Heart left ventricle (tissue), 16 donors: ENCODE data around the gene MRPS5. TPM values are rescaled to one million over a fixed set of nuclear protein-coding genes. Genes with fewer than 3 reads are reported as not detected.

ENCODE experiments used
- ATAC-seq, 4 donors: fragments of 200-7000 bp; cut with Tn5 transposase; one replicate each; pipeline ENCODE4 v1.9.1; 2020 to 2022; ENCODE audit warnings: moderate library complexity in 4 of 4, mild to moderate bottlenecking in 3 of 4, moderate number of reproducible peaks in 1 of 4
- DNase-seq, 5 donors: peaks; one replicate each; pipeline ENCODE4 v3.0.0-alpha.2; 2020
- H3K27ac ChIP-seq, 12 donors: fragments of 200-600 bp; sonication (generic) in 4 of 12; one replicate each; pipeline versions ENCODE4 v1.5.0 to v1.8.0; 2016 to 2022; ENCODE audit warnings: mild to moderate bottlenecking in 2 of 12
- H3K27me3 ChIP-seq, 9 donors: fragments of 200-600 bp; sonication (generic) in 2 of 9; one replicate each; pipeline versions ENCODE4 v1.5.1 to v1.8.0; 2016 to 2022; ENCODE audit warnings: mild to moderate bottlenecking in 3 of 9
- H3K36me3 ChIP-seq, 9 donors: fragments of 200-600 bp; sonication (generic) in 2 of 9; one replicate each; pipeline versions ENCODE4 v1.5.0 to v1.8.0; 2018 to 2022; ENCODE audit warnings: mild to moderate bottlenecking in 2 of 9
- H3K4me1 ChIP-seq, 12 donors: fragments of 200-600 bp; sonication (generic) in 4 of 12; one replicate each; pipeline versions ENCODE4 v1.5.0 to v1.8.0; 2016 to 2022; ENCODE audit warnings: mild to moderate bottlenecking in 3 of 12
- H3K4me3 ChIP-seq, 12 donors: fragments of 200-600 bp; sonication (generic) in 4 of 12; one replicate each; pipeline versions ENCODE4 v1.5.0 to v1.8.0; 2017 to 2022; ENCODE audit warnings: mild to moderate bottlenecking in 9 of 12, moderate library complexity in 4 of 12
- H3K9me3 ChIP-seq, 12 donors: fragments of 200-600 bp; sonication (generic) in 4 of 12; one replicate each; pipeline versions ENCODE4 v1.5.0 to v1.8.0; 2016 to 2022; ENCODE audit warnings: mild to moderate bottlenecking in 1 of 12
- CTCF ChIP-seq, 12 donors: fragments of 200-600 bp; sonication (generic) in 4 of 12; IDR thresholded peaks; one replicate each; pipeline versions ENCODE4 v1.5.0 to v1.8.0; 2018 to 2022; ENCODE audit warnings: antibody characterized with exemption in 12 of 12, mild to moderate bottlenecking in 5 of 12
- POLR2A ChIP-seq, 2 donors: fragments of 450-650 bp; IDR thresholded peaks; one replicate each; pipeline ENCODE4 v1.6.1; 2017; ENCODE audit warnings: antibody characterized with exemption in 2 of 2, mild to moderate bottlenecking in 2 of 2, moderate library complexity in 2 of 2
- WGBS, 4 donors: extraction: QIAGEN DNeasy Blood & Tissue Kit in 2 of 4; methylation state at CpG; one replicate each; pipeline versions ENCODE4 v1.1.5 to v1.1.7; 2013 to 2018; 5-methylcytosine and 5-hydroxymethylcytosine counted together
- intact Hi-C, 10 donors: fragments of 100-400 bp; cut with DNase I; formaldehyde crosslinking; loops; one replicate each; pipeline versions ENCODE4 v1.11.1 to v1.14.2; 2022
- polyA plus RNA-seq, 2 donors: library from polyadenylated mRNA; stranded (reverse); fragments of 200-250 nt; gene quantifications; one replicate each; pipeline ENCODE4 v1.2.3, GENCODE V29; 2013
- total RNA-seq, 9 donors: library from RNA; depleted of rRNA in 2 of 9; stranded (reverse); fragments of >200 nt in 2 of 9; fragmentation: NEBNext Ultra II Directional in 3 of 9; extraction: Animal tissue kit (Norgen Biotek cat#: 25700) in 3 of 9; gene quantifications; one replicate each; pipeline versions ENCODE4 v1.1.0 to v1.2.4, GENCODE V29; 2016 to 2023
- donor health status: ischemic (EF 13 %, LVEDD 7.1; RV severe dilation, severe dysfunction).
- donor health status: healthy with polysubstance abuse.
- donor health status: DM: no; HTN: yes; CAD: no.
- donor health status: DM: no; HTN: no; CAD: no.
- donor health status: ischemic (EF 25% LVEDD 6.9; RV normal size, moderate dysfunction).
- donor health status: ischemic (EF 25% LVEDD 5.7; RV mildly dilated, moderate dysfunction).
- donor health status: healthy.
- donor health status: DM: yes; HTN: yes; CAD: no.
- donor health status: ischemic (EF 35%, LVEDD 5.7; RV mildly dilated, moderate dysfunction).
- donor health status: nonischemic (EF 11% LVEDD 7.7; RV severe dilation, severe dysfunction).
- donor health status: DM: yes; HTN: yes; CAD: no.
- donor health status: PGD.
- donor health status: ischemic (EF 29% LVEDD 5.4; RV normal size, mild dysfunction).
- donor health status: nonischemic (EF 23%, LVEDD 6.1; RV moderate dilation, normal function).

The MRPS5 gene
- total and polyA plus RNA-seq, 11 donors, result 52.4 to 116 (median 71.2) TPM

GRCh38 chr2:95050385-95051300 is 71.0 kb downstream of the MRPS5 start:
- Histone ChIP-seq H3K4me1 (no peaks in the 10 kb centered on the region), H3K4me3 (no peak overlapping the region), H3K27ac (no peak overlapping the region), H3K36me3 (no peaks in the 10 kb centered on the region), H3K27me3 (peaks cover 0 to 5% (median 0%) of the 10 kb centered on the region in 9 donors), H3K9me3 (no peaks in the 10 kb centered on the region)
- ATAC-seq (no peak), DNase-seq (no peak)
- 56 to 67% (median 59%) methylated on average over 7 of the region's 7 CpGs for WGBS, 4 donors
- TF ChIP-seq CTCF (IDR thresholded peaks at IDR 0.05) (no peak), POLR2A (IDR thresholded peaks at IDR 0.05) (no peak)
- intact Hi-C loops, result no loop called here

GRCh38 chr2:95049961-95050360 is 71.6 kb downstream of the MRPS5 start:
- 86 to 95% (median 90%) methylated on average over 4 to 6 of the region's 6 CpGs for WGBS, 4 donors
- ATAC-seq, result no peak
- no peak for TF ChIP-seq POLR2A (IDR thresholded peaks at IDR 0.05)
- TF ChIP-seq CTCF (IDR thresholded peaks at IDR 0.05), result no peak
- H3K9me3 ChIP-seq, result no peaks in the 10 kb centered on the region
- intact Hi-C loops, result no loop called here
- no peak for DNase-seq
- H3K36me3 ChIP-seq, result no peaks in the 10 kb centered on the region
- H3K4me3 ChIP-seq, result no peak overlapping the region
- peaks cover 0 to 11% (median 0%) of the 10 kb centered on the region in 9 donors for H3K27me3 ChIP-seq
- H3K4me1 ChIP-seq, result no peaks in the 10 kb centered on the region
- H3K27ac ChIP-seq, result no peak overlapping the region

- no peak for TF ChIP-seq POLR2A (IDR thresholded peaks at IDR 0.05)
- TF ChIP-seq CTCF (IDR thresholded peaks at IDR 0.05), result no peak
- 88 to 93% (median 92%) methylated on average over 7 to 10 of the region's 10 CpGs for WGBS, 4 donors
- no peaks in the 10 kb centered on the region for H3K36me3 ChIP-seq
- no peaks in the 10 kb centered on the region for H3K4me1 ChIP-seq
- DNase-seq (no peak), ATAC-seq (no peak)
- H3K9me3 ChIP-seq, result no peaks in the 10 kb centered on the region
- no peak overlapping the region for H3K27ac ChIP-seq
- no peak overlapping the region for H3K4me3 ChIP-seq
- H3K27me3 ChIP-seq, result peaks cover 0 to 15% (median 0%) of the 10 kb centered on the region in 9 donors
- intact Hi-C loops, result no loop called here
Observed at GRCh38 chr2:95049683-95049955, 72.0 kb downstream of the MRPS5 start.

GRCh38 chr2:95048825-95049682 is 72.6 kb downstream of the MRPS5 start:
- TF ChIP-seq POLR2A (IDR thresholded peaks at IDR 0.05) (no peak), CTCF (IDR thresholded peaks at IDR 0.05) (no peak)
- no peak overlapping the region for H3K27ac ChIP-seq
- H3K36me3 ChIP-seq, result no peaks in the 10 kb centered on the region
- ATAC-seq (no peak), DNase-seq (no peak)
- peaks cover 0 to 15% (median 0%) of the 10 kb centered on the region in 9 donors for H3K27me3 ChIP-seq
- H3K4me1 ChIP-seq, result peaks cover 0 to under 1% (median 0%) of the 10 kb centered on the region in 12 donors
- no peak overlapping the region for H3K4me3 ChIP-seq
- 71 to 85% (median 78%) methylated on average over 13 to 15 of the region's 15 CpGs for WGBS, 4 donors
- H3K9me3 ChIP-seq, result no peaks in the 10 kb centered on the region
- intact Hi-C loops, result no loop called here
